ENCODE measurements around the gene SRF.
A peak's percentile ranks its signal among the peaks of the same experiment; 100 is the strongest.
"Not testable (repeated sequence)": the region's sequence is repeated elsewhere in the genome, so short reads cannot be mapped to it uniquely, and the experiment has no call there.

SRF gene

DNA sequence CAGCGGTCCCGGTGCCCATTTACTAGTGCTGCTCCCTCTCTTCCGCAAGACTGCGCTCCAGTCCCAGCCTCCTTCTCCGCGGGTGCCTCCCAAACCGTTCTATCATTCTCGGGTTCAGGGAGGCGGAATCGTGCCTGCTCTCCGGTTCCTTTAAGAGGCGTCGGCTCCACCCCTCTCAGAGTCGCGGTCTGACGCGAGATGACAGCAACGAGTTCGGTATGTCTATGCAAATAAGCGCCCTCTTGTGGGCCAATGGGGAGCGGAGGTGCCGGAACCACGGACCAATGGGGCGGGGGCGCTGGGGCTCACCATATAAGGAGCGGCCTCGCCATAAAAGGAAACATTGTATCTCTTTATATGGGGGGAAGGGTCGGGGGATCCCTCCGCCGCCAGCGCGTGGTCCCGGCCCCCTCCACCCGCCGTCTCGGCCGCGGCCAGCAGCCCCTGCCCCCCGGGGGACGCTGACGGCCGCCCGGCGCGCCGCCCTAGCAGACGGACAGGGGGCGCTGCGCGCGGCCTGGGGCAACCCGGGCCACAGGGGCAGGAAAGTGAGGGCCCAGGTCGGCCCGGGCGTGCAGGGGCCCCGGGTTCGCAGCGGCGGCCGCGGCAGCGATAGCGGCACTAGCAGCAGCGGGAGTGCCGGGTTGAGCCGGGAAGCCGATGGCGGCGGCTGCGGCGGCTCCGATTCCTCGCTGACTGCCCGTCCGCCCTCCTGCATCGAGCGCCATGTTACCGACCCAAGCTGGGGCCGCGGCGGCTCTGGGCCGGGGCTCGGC, at the start of gene SRF:
Gene SRF (plus strand): TSS at position 339 of the 776 bp plus-strand sequence. CDS start 388 bp downstream, at position 727.
- peak; percentile 99 for DNase-seq

DNA sequence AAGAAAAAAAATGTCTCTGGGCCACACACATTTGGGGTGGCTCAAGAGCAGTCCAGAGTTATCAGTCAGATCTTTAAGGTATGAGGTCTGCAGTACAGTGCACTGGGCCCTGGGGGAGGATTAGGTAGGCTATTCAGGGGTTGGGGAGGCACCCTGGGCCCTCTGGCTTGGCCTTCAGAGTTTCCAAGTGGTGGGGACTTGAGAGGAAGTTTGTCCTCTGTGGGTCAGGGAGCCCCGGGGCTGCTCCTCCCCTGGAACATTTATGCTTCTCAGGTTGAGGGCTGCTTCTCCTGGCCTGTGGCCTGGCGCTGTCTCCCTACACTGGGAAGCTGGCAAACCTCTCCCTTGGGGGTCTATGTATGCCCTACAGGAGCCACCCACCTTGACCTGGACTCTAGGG, 48.9 kb upstream of the SRF start:
- no peak for DNase-seq

DNA sequence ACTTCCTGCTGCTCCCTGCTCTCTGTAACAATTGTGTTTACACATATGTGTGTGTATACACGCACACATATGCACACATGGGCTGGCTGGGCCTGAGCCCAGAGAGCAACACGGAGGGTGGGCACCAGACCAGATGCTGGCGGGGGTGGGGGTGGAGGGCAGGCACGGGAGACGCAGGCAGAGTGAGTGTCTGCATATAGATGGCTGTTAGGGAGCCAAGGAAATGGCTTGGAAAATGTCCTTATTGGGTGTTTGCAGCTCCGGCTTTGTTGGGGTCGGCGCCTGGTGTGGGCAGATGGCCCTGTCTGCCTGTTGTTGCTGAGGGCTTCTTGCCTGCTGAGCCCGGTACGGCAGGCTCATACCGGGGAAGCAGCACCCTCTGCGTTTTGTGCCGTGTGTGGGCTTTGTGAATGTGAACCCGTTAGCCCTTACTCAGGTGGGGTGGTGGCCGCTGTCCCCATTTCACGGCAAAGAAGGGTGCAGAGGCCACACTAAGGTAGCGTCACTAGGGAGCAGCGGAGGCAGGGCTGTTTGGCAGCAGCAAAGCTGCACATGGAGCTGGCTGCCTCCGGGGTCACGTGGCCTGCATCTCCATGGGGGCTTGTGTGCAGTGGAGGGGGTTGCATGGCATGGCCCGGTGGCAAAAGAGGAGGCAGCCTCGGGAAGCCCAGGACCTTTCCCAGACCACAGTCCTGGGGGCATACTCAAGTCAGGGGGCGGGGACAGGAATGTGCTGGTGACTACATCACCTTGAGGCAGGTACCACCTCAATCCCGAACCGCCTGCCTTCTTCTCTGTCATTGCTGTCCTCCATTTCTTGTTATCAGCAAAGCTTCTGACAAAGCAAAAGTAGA, 47.4 kb upstream of the SRF start:
- no peak for DNase-seq

DNA sequence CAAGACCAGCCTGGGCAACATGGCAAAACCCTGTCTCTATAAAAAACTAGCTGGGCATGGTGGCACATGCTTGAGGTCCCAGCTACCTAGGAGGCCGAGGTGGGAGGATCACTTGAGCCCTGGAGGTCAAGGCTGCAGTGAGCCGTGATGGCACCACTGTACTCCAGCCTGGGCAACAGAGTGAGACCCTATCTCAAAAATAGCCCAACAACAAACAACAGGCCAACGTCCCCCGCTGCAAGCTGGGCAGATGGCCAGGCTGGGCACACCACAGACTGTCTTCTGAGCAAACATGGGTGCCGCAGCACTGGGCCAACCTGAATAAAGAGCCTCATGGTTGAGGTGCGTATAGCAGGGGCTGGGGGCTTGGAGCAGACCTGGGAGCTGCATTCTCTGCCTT, 46.6 kb upstream of the SRF start:
- no peak for DNase-seq

DNA sequence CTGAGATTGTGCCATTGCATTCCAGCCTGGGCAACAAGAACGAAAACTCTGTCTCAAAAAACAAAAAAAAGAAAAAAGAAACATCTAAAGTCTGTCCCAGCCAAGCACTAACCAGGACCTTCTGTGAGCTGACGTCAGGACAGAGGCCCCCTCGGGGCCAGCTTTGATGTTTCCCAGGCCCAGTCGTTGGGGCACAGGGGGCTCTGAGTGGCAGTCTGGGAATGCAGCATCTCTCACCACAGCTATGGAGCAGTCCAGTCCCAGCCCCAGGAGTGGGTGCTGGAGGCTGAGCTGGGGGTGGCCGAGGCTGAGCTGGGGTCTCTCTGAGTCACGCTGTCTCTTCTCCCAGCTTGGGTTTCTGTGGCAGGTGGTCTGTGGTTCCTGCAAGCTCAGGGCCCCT, 46.0 kb upstream of the SRF start:
- no peak for DNase-seq

DNA sequence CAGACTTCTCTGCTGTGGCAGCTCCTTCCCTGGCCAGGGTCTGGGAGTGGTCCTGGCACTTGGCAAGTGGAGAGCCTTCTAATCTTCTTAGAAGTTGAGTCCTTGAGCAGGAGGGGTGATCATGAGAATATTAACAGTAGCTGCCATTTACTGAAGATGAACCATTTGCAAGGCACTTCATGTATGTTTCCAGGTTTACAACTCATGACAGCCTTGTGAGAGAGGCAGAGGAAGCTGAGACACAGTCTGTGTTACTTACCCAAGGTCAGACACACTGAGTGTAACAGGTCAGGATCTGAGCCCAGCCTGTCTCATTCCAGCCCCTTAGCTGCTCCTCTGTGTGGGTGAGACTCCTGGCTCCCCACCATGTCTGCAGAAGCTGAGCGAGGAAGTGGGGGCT, 45.5 kb upstream of the SRF start:
- no peak for DNase-seq

DNA sequence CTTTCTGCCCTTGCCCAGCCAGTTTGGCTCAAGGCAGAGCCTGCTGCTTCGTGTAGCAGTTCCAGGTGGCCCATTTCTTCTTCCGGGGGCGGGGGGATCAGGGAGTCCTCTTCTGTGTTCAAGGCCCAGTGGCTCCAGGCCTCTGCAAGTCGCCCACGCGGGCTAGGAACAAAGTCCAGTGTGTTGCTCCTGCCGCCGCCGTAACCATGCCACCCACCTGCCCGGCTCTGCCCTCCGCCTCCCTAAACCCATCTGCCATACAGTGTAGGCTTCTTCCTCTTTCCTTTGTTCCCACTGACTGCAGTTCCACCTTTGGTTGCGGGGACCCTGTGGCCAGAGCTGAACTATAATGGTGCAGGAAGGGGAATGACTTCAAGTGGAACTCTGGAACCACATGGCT, 43.9 kb upstream of the SRF start:
- DNase-seq: no peak

DNA sequence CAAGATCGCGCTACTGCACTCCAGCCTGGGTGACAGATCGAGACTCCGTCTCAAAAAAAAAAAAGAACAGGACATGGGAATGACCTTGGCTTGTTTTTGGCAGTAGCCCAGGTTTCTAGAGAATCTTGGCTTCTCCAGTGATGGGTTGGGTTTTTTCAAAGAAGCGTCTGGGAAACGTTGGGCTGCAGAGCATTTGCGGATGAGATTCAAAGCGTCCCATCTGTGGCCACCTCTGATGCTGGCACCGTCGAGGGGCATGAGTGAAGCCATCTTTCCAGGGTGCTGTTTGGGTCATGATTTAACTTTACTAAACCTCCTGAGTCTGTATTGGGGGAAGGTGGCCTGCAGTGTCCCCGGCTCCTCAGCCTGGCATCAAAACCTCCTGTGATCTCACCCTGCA, 43.2 kb upstream of the SRF start:
- DNase-seq: no peak

DNA sequence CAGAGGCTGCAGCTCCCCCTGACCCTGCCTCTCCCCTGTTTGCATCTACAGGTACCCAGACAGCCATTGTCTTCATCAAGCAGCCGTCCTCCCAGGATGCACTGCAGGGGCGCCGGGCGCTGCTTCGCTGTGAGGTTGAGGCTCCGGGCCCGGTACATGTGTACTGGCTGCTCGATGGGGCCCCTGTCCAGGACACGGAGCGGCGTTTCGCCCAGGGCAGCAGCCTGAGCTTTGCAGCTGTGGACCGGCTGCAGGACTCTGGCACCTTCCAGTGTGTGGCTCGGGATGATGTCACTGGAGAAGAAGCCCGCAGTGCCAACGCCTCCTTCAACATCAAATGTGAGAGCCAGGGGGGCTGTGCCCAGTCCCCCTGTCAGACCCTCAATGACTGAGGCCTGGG, 42.1 kb upstream of the SRF start:
- DNase-seq: no peak

DNA sequence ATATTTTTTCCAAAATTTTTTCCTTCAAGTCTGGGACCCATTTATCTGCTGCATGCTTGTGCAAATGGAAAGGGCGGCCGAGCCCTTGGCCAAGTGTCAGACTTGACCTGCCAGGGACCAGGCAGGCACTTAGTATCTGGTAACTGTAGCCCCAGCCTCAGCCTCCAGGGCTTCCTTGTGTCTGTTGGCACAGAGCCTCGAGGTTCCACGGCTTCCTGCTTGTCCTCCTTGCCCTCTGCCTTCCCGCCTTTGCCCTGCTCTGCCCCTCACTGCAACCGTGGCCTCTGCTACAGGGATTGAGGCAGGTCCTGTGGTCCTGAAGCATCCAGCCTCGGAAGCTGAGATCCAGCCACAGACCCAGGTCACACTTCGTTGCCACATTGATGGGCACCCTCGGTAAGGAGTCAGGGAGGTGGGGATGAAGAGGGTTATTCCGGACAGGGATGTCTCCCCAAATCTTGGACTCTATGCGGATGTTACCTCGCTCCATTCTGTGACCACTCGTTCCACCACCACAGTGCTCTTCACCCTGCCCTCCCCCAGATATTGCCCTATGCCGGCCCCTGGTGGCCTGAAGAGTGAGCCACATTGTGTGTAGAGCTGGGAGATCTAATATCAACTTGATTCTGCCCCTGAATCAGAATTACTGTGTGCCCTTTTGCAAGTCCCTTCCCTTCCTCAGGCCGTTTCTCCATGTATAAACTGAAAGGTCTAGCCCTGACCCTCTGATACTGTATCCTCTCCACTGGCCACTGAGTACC, 41.5 kb upstream of the SRF start:
- peak; percentile 18 for DNase-seq

DNA sequence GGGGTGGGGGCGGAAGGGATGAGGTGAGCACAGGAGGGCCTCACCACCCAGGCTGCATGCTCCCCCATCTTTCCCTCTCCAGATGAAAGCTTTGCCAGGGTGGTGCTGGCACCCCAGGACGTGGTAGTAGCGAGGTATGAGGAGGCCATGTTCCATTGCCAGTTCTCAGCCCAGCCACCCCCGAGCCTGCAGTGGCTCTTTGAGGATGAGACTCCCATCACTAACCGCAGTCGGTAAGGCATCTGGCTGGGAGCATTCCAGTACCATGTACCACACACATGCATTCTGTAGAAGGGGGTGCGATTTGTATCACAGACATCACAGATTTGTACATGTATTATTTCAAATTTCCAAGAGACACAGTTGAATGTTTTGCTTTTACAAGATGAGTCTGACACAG, 40.6 kb upstream of the SRF start:
- DNase-seq: no peak

DNA sequence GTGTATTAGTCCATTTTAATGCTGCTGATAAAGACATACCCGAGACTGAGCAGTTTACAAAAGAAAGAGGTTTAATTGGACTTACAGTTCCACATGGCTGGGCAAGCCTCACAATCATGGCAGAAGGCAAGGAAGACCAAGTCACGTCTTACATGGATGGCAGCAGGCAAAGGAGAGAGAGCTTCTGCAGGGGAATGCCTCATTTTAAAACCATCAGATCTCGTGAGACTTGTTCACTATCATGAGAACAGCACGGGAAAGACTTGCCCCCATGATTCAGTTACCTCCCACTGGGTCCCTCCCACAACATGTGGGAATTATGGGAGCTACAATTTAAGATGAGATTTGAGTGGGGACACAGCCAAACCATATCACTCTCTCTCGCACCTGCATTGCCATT, 39.7 kb upstream of the SRF start:
- DNase-seq: not testable (repeated sequence)

DNA sequence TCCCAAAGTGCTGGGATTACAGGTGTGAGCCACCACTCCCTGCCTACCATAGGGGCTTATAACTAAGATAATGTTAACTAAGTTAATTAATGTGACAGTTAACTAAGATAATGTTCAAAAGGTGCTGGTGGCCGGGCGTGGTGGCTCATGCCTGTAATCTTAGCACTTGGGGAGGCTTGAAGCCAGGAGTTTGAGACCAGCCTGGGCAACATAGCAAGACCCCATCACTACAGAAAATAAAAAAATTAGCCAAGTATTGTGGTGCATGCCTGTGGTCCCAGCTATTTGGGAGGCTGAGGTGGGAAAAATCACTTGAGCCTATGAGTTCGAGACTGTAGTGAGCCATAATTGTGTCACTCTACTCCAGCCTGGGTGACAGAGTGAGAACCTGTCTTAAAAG, 32.8 kb upstream of the SRF start:
- DNase-seq: no peak

DNA sequence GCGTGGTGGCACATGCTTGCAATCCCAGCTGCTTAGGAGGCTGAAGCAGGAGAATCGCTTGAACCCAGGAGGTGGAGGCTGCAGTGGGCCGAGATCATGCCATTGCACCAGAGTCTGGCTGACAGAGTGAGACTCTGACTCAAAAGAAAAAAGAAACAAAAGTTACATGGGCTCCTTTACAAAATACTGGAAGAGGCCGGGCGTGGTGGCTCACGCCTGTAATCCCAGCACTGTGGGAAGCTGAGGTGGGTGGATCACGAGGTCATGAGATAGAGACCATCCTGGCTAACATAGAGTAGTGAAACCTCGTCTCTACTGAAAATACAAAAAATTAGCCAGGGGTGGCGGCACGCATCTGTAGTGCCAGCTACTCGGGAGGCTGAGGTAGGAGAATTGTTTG, 31.1 kb upstream of the SRF start:
- DNase-seq: not testable (repeated sequence)

DNA sequence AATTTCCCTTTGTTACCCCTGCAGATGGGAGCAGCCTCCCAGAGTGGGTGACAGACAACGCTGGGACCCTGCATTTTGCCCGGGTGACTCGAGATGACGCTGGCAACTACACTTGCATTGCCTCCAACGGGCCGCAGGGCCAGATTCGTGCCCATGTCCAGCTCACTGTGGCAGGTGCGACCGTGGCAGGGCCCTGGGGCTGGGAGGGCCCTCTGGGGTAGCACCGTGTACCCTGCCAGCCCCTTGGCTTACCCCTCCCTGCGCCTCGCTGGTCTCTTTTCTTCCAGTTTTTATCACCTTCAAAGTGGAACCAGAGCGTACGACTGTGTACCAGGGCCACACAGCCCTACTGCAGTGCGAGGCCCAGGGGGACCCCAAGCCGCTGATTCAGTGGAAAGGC, 29.4 kb upstream of the SRF start:
- no peak for DNase-seq

DNA sequence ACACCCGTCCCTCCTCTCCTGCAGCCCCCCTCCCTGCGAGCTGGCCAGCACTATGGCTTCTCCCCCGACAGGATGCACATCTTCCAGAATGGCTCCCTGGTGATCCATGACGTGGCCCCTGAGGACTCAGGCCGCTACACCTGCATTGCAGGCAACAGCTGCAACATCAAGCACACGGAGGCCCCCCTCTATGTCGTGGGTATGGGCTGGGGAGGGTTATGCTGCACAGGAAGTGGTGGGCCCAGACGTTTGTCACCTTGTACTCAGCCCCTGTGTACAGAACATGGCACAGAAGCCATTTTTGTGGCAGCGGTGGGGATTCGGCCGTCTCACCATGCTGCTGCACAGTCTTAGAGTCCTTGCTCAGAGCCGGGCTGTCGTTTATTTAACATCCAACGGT, 29.0 kb upstream of the SRF start:
- DNase-seq: no peak

DNA sequence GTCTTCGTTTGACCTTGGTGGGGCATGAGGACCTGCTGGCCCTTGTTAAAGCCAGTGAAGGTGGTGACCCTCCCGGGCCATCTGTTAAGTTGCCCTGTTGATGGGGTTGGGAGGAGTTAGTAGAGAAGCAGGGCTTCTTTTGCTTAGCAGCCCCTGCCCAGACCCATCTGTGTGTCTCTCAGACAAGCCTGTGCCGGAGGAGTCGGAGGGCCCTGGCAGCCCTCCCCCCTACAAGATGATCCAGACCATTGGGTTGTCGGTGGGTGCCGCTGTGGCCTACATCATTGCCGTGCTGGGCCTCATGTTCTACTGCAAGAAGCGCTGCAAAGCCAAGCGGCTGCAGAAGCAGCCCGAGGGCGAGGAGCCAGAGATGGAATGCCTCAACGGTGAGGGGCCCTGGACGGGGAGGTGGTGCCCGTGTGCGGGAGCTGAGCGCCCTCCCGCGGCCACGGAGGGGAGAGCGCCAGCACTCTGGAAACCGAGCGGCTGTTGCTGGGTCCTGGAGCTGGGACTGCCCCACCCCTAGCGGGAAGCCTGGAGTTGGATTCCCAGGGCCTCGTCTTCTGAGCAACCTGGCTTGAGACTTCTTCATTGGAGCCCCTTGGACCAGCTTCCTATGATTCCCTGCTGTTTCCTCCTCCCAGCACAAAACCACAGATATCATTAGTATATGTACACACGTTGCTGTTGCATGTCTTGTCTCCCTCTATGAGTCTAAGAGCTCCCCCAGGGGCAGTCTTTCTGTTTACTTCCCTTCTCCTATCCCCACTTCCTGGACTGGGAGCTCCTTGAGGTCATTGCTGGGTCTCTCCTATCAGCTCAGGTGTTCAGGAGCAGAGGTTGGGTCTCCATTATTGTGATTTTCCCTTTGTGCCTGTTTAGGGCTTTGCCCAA, 27.6 kb upstream of the SRF start:
- peak; percentile 81 for DNase-seq

DNA sequence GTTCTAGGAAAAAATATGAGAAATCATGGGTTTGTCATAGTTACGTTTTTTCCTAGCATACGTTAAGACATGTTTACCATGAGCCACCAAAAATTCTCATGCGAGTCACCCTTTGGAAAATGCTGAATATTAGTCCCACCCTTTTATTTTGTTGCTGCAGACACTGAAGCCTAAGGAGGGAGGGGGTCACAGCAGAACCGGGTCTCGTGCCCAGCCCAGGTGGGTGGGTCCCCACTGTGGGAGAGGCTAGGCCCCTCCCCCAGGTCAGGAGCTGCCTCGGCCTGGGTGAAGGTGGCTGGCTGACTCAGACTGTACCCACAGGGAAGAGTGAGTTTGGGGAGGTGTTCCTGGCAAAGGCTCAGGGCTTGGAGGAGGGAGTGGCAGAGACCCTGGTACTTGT, 26.2 kb upstream of the SRF start:
- DNase-seq: no peak

DNA sequence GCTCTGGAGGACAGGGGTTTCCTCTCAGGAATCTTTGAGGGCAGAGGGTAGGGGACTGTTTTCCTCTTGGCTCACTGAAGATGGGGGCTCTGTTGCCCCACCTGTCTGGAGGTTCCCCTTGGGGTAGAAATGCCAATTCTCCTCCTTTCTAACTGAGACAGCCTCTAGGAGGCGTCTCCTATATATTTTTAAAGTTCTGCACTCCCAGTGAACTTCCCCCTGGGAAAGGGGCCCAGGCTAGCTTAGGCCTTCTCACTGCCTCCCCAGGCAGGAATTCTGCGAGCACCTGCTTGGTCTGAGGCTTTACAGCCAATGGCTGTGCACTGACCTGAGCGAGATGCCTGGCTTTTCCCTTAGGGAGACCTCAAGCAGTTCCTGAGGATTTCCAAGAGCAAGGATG, 24.8 kb upstream of the SRF start:
- DNase-seq: no peak

DNA sequence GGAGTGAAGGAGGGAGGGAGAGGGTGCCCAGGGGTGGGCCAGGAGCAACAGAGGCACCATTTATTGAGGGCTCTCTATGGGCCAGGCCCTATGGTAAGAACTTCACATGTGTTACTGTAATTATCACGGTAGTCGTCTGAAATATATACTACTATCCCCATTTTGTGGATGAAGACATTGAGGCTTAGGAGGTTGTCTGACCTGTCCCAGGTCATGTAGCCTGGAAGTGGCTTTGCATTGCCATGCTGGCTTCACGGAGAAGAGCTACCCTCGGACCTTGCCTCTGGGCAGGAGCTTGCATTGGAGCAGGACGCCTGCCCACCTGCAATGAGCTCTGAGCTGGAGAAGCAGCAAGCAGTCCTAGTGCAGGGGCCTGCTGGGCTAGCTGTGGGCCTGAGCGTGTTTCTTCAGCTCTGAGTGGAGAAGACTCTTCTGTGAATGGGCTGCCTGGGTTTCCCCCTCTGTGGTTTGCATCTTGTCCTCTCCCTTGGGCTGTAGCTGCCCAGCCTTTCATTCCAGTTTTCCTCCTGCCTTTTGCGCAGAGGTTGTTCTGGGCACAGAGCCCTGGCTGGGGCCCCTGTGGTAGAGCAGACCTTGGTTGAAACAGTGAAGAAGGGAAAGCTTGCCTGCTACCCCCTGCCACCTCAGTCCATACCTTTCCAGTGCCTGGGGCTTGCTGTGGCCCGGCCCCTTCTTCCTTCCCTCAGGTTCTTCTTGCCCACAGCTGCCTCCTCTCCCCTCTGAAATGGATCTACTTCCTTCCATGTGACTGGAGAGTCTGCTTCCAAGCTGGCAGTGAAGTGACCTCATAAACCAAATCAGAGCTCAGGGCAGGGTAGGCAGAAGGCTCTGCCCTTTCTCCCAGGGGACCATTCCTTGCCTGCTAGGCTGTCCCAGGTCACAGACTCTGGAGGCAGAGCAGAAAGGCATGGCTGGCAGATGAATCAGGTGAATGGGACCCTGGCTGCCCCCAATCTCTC, 24.1 kb upstream of the SRF start:
- no peak for DNase-seq
